HG03575 (cell line): Measurements from ENCODE around the gene TMED10.
"Not testable (repeated sequence)": the region's sequence is repeated elsewhere in the genome, so short reads cannot be mapped to it uniquely, and the experiment has no call there.

ENCODE experiments used
- ATAC-seq: cut with Tn5 transposase; IDR thresholded peaks from one replicate; pipeline ENCODE4 v1.9.1; 2021; ENCODE audit not compliant: unreplicated experiment, insufficient number of reproducible peaks, low FRiP score; ENCODE audit errors: extremely low read depth

Gene TMED10

GRCh38 chr14:75197338-75197737, 20.9 kb upstream of the TMED10 start:
- ATAC-seq = no peak

GRCh38 chr14:75196468-75196867, 20.1 kb upstream of the TMED10 start:
- no peak for ATAC-seq

GRCh38 chr14:75196064-75196463, 19.7 kb upstream of the TMED10 start:
- no peak for ATAC-seq

- ATAC-seq = no peak
Observed at GRCh38 chr14:75191100-75191499, 14.7 kb upstream of the TMED10 start.

GRCh38 chr14:75190023-75190422, 13.6 kb upstream of the TMED10 start:
- no peak for ATAC-seq

- no peak for ATAC-seq
Observed at GRCh38 chr14:75188520-75189268, 12.3 kb upstream of the TMED10 start.

GRCh38 chr14:75188086-75188485, 11.7 kb upstream of the TMED10 start:
- no peak for ATAC-seq

GRCh38 chr14:75186953-75187352, 10.5 kb upstream of the TMED10 start:
- ATAC-seq = no peak

GRCh38 chr14:75185251-75186040, 9.0 kb upstream of the TMED10 start:
- no peak for ATAC-seq

GRCh38 chr14:75184492-75184891, 8.1 kb upstream of the TMED10 start:
- ATAC-seq = no peak

- no peak for ATAC-seq
Observed at GRCh38 chr14:75184039-75184438, 7.6 kb upstream of the TMED10 start.

GRCh38 chr14:75183225-75183624, 6.8 kb upstream of the TMED10 start:
- ATAC-seq = no peak

- no peak for ATAC-seq
Observed at GRCh38 chr14:75182821-75183220, 6.4 kb upstream of the TMED10 start.

GRCh38 chr14:75182163-75182562, 5.8 kb upstream of the TMED10 start:
- not testable (repeated sequence) for ATAC-seq

- no peak for ATAC-seq
Observed at GRCh38 chr14:75181293-75182062, 5.1 kb upstream of the TMED10 start.

GRCh38 chr14:75175677-75176141, 703 bp downstream of the TMED10 start:
- ATAC-seq = no peak

GRCh38 chr14:75174066-75174465, 2.3 kb downstream of the TMED10 start:
- no peak for ATAC-seq

- ATAC-seq = no peak
Observed at GRCh38 chr14:75170772-75171171, 5.6 kb downstream of the TMED10 start.

- no peak for ATAC-seq
Observed at GRCh38 chr14:75168586-75169335, 7.7 kb downstream of the TMED10 start.
